GM19455 (cell line): ENCODE data around the gene METTL24.
"Not testable (repeated sequence)": the region's sequence is repeated elsewhere in the genome, so short reads cannot be mapped to it uniquely, and the experiment has no call there.

ENCODE experiments used
- ATAC-seq: cut with Tn5 transposase; IDR thresholded peaks from one replicate; pipeline ENCODE4 v1.9.1; 2021; ENCODE audit not compliant: unreplicated experiment

METTL24 gene

DNA sequence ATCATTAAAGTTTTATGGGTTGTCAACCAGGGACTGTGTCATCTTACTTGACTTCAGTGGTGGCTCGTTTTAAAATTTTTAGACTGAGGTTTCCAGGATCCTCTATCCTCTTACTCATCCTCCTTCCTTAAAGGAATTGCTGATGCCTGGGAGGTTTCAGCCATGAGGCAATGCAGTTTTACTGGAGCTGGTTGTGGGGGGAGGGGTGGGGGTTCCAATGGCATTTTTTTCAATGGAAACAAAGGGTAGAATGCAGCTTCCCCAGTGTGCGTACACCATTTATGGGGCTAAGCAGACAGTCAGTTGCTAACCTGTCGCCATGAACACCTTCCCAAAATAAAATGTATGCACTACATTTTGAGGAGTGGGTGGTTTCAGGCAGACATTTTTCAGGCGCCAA is 88.0 kb downstream of the METTL24 start:
- no peak for ATAC-seq

DNA sequence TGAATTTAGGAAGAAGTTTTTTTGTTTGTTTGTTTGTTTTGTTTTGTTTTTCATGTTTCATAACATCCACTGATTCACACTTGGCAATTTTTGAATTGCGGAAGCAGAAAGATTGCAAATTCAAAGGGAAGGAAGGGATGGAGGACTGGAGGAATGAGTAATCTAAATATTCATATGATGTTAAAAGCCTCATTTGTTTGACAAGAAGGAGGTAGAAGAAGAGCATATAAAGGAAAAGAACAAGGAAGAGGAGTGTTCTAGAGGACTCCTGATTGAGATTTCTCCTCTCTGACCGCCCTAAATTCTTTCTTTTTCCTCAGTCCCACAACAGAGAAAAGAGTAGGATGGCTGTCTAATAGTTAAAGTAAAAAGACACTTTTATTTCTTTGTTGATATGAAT is 88.5 kb downstream of the METTL24 start:
- no peak for ATAC-seq

DNA sequence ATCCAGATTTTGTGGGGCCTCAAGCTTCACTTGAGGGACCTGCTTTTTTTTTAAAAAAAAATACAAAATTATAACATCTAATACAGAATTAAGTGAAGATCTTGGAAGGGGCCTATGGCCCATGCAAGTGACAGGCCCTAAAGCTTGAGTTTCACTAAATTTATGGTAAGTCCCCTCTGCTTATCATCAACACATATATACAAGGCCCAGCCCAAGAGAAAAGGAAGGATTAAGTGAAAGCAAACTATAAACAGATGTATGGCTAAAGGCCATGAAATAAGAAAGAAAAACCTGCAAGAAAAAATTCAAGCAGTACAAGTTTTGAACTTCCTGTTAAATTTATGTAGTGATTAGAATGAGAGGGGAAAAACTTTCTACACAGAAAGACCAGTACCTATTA is 91.2 kb downstream of the METTL24 start:
- ATAC-seq = no peak

DNA sequence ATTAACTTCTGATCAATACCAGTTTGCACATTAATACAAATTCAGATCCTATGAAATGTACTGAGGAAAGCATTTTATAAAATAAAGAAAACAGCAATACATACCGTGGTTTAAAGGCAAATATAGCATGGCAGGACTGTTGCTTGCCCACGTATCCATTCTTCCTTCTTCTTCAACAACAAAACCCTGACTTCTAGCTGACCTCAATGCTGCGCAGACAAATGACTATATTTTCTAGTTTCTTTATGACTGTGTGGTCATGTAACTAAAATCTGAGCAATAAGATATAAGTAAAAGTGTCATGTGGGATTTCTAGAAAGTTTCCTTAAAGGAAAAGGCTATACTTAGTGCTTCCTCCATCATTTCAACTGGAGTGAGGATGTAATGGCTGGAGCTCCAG is 92.9 kb downstream of the METTL24 start:
- ATAC-seq = no peak

DNA sequence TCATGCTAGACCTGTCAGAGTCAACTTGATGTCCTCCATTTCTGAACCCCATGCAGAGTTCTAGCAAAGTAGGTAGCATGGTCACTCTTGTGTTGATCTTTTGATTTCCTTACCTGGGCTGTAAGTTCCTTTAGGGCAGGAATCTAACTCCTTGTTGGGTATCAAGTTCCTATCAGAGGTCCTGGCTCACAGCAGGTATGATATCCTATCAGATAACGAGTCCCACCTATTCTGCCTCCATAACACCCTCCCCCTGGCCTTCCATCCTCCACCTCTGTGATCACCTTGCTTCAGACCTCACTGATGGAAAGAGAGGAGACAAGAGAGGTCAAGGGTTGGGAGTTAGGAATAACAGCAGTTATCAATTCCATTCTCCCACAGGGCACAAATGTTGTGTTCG is 101.8 kb downstream of the METTL24 start:
- ATAC-seq = no peak

DNA sequence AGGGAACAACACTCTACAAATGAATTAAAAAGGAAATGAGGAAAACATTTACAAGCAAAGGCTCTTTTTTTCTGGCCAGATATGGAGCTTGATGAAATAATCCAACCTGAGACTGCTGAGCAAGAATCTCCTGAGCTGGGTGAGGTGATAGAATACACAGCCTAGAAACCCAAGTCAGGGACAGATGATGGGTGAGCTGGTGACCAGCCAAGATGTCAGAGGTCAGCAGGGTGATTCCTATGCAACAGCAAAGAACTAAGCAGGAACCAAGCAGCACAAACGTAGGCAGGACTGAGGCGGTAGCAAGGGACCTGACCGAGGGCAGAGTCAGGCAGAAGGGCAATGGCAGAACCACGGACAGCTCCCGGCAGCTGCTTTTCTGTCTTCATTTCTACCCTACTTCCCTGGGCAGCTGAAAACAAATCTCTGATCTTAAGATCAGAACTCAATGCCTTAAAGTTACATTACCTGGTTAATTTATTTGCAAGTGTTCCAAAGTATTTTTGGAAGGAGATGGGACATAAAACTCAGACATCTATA is 102.9 kb downstream of the METTL24 start:
- no peak for ATAC-seq

DNA sequence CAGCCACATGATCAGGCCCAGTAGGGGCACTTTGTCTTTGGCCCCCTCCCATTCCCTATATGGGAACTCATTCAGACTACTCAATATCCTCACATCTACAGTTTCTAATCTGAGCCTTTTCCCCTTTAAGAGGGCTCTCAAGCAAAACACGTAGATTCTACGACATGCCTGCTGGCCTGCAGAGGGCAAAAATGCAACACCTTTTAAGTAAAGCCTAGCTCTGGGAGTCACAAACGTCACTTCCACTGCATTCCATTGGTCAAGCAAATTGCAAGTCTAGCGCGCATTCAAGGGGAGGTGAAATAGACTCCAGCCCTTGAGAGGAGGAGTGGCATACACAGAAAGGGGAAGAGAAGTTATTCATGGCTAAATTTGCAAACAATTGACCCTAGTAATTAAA is 107.3 kb downstream of the METTL24 start:
- ATAC-seq = no peak

DNA sequence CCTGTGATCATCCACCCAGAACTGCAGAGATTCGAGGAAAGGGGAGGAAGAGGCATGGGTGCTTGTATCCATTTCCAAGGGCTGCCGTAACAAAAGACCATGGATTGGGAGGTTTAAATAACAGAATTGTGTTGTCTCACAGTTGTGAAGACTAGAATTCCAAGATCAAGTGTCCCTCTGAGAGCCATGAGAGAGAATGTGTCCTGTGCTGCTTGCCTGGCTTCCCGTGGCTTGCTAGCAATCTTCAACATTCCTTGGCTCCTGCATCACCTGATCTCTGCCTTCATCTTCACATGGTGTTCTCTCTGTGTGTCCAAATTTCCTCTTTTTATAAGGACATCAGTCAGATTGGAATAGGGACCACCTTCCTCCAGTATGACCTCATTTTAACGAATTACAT is 108.1 kb downstream of the METTL24 start:
- no peak for ATAC-seq

DNA sequence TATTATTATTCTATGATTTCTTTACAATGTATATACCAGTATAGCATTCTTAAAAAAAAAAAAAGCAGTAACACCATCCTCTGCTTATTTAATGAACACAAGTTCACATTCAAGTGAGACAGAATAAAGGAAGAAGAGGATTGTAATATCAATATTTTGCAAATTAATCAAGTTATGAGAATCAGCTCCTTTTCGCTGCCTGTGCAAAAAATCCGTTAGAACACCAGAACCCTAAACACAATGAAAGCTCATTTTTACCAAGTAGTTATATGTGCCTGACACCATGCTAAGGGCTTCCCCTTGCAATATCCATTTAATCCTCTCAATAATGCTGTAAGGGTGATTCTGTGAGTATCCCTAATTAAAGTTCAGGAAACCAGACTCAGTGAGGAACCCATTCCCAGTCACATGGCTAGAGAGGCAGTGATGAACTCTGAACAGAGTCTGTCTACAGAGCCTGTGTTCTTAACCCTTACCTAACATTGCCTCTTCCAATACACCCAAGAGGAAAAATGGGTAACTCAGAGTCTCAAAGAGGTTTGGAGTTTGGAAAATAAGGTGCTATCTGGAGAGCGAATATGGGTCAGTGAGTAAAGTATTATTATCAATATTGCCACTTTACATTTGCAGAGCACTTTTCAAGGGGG is 111.1 kb downstream of the METTL24 start:
- ATAC-seq = no peak

DNA sequence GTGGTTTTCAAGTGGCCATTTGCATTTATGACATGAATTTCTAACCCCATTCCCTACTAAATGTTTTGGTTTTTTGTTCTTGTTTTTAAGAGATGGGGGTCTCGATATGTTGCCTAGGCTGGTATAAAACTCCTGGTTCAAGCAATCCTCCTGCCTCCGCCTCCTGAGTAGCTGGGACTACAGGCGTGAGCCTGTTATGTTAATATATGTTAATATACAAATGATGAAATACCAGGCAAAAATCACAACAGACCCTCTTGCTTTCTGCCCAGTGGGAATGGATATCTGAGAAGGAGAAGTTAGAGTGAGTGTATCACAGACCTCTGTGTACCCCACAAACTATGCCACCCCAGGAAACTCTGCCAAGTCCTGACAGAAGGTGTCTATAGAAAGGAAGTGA is 111.8 kb downstream of the METTL24 start:
- ATAC-seq = no peak

DNA sequence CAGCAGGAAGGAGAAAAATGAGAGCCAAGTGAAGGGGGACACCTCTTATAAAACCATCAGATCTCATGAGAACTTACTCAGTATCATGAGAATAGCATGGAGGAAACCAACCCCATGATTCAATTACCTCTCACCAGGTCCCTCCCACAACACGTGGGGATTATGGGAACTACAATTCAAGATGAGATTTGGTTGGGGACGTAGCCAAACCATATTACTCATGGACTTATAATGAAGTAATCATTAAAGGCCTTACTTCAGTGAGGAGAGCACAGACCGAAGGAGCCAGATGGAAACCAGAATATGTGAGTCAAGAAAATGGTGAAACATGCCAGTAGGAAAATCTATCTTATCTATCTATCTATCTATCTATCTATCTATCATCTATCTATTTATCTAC is 113.5 kb downstream of the METTL24 start:
- not testable (repeated sequence) for ATAC-seq

DNA sequence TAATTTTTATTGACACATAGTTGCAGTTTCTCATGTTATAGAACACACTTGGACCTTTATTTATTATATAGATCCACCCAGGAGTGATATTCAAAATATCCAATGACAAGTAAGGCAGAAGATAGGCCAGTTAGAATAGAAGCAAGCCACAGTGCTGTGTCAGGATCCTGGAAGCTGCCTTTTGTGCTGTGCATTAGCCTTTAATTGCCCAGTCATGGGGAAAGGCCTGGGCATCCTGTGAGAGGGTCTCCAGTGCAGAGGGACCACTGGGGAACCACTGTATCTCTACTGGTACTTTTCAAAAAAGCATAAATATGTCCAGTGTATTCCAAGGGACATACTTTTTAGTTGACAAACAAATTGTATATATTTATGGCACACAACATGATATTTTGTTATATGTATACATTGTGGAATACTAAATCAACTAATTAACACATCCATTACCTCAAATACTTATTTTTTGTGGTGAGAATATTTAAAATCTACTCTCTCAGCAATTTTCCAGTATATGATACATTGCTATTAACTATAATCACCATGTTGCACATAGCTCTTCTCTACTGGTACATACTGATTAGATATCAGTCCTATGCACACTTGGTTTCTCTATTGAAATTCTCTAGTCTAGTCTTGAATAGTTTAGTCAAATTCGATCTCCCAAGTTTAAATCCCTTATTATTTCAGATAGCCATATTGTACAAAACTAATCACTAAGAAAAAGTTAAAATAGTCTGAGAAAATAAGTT is 118.4 kb downstream of the METTL24 start:
- ATAC-seq = no peak

DNA sequence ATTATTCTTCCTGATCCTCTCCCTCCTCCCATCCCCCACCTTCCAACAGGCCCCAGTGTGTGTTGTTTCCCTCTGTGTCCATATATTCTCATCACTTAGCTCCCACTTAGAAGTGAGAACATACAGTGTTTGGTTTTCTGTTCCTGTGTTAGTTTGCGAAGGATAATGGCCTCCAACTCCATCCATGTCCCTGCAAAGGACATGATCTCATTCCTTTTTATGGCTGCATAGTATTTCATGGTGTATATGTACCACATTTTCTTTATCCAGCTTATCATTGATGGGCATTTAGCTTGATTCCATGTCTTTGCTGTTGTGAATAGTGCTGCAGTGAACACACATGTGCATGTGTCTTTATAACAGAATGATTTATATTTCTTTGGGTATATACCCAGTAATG is 122.1 kb downstream of the METTL24 start:
- ATAC-seq = not testable (repeated sequence)

DNA sequence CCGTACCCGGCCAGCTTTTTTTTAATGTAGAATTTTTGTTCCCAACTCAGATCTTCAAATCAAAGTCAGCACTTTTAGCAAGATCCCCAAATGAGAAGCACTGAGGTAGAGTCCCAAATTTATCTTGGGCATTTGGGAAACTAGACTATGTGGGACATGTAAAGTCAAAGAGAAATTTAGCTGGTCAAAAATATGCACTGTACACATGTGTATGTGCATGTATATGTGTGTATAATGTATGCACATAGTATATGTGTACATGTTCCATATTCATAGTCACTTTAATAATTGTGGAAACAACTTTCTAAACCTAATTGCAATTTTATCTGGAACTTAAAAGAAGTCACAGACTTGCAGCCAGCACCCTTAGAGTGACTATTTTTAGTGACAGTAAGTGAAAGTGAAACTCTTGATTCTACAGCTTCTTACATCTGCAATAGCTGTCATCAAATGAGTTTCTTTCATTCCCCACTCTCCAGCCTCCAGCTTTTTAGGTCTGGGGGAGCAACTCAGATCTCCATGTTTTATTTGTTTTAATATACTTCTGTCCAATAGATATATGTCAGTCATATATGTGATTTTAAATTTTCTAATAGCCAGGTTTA is 124.3 kb downstream of the METTL24 start:
- ATAC-seq = peak; percentile 92

DNA sequence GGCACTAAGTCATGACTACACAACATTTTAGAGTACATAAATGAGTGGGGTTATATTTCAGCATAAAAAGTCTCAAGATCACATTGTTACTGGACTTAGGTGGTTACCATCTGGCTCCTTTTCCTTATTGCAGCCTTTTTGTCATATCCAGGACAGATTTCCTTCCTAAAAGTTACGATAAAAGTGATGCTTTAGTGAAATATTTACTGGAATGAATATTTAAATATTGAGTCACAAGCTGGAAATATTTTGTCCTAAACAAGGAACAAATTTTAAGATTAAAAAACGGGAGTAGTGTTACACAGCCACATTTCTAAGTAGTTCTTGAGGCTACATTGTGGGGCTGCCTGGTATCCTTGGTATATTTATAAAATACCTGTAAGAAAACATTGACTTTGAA is 125.7 kb downstream of the METTL24 start:
- no peak for ATAC-seq

DNA sequence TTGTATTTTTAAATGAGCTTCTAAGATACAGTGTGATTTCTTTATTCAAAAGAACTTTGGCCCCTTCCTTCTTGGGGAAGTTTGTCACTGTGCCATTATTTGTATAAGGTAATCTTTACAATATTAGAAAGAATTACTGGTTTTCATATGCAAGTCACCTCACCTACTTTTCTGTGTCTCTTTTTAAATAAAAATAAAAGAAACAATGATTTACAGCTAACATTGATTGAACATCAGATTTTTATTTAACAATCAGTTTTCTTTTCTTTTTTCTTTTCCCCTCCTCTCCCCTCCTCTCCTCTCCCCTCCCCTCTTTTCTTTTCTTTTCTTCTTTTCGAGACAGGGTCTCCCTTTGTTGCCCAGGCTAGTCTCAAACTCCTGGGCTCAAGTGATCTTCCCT is 131.9 kb downstream of the METTL24 start:
- no peak for ATAC-seq

DNA sequence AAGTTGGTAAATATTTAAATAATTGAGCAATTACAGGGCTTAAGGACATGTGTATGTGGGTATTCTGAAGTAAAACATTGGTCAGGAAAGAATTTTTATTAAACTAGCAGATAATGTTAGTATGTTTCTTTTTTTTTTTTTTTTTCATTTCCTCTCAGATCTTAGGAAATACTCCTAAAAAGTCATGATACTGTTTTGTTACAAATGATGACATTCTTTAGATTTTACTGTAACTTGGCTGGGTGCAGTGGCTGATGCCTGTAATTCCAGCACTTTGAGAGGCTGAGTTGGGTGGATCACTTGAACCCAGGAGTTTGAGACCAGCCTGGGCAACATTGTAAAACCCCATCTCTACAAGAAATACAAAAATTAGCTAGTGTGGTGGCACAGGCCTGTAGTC is 136.4 kb downstream of the METTL24 start:
- ATAC-seq = no peak

DNA sequence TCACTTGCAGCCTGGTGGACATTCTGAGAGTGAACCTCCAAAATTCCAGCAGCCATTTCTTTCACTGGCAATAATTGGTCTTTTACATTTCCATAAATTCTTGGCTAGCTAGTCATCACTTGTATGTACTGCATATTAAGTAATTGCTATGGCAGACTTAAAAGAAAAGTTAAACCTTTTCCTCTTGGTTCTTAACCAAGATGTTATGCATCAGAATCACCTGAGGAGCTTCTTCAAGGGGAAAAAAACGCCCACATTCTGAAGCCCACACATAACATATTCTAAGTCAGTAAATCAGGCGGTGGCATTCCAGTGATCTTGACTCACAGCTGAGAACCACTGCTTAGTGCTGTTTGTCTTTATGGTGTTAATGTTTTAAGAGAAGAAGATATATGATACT is 140.9 kb downstream of the METTL24 start:
- ATAC-seq = no peak

DNA sequence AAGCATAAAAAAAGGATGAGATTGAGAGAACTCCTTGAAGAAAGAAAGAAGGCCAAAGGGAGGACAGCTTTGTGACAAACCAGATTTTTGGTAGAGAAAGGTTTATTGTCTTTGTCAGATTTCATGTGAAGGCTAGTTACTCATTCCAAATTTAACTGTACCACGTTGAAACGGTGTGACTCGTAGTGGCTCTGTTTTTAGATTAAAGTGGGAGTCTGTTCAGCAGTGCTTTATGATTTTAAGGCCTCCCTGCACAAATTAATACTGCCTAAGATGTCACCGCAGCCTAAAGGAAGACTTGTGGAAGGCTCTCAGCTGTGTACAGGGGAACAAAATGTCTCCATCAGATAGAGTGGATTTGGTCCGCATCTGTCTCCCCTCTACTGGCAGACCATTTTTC is 142.0 kb downstream of the METTL24 start:
- ATAC-seq = no peak

DNA sequence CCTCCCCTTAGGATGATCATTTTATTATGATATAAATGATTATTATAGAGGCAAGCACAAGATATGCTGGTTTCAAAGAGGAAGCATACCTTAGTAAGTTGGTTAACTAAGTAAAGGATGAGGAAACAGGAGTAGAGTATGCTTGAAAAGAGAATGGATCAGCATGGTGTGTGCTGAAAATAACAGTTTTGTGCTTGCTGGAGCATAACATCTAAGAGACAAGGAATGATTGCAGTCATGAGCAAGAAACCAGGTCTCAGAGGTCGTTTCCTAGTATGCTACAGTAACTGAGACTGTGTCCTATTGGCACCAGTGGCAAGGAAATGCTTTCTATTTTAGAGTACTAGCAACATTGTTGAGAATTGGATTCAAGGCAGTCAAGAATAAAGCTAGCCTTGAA is 143.8 kb downstream of the METTL24 start:
- no peak for ATAC-seq

DNA sequence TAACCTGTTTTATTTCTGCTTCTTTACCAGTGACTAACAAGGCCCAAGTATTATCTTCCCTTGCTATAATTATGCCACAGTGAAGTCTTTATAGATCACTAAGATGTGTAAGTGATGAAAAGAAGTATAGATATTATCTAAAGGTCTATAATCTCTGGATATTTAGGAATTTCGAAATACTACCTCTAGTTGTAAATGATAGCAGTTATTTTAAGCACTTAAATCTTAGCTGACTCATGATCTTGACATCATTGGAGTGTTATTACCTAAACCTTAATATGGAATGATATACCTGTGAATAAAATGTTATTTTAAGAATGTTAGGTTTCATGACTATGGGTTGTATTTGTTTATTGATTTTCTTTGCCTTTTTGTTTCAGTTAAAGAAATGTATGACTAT is 146.4 kb downstream of the METTL24 start:
- no peak for ATAC-seq

DNA sequence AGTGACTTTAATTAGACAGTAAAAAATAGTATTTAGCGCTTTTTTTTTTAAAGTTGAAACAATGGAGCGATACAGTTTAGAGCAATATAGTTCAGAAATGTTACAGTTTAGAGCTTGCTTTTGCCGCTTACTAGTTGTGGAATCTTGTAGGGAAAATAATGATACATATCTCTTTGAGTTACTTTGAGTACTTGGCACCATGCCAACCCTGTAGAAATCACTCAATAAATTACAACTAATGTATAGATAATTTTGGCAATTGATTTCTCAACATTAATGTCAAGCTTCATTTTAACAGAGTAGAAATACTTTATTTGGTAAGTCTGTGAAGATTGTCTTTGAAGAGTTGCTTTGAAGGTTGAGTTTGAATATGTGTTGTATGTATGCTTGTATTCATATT is 150.5 kb downstream of the METTL24 start:
- no peak for ATAC-seq
